22Rv1 (cell line): ENCODE measurements around the gene IQCB1.

Source experiments
- CTCF ChIP-seq: fragments of 450-650 bp; IDR thresholded peaks from 2 replicates; pipeline ENCODE4 v1.5.1; 2017; ENCODE audit warnings: mild to moderate bottlenecking
- ZFX ChIP-seq: fragments of 450-650 bp; IDR thresholded peaks from 2 replicates; pipeline ENCODE4 v1.6.1; 2017; ENCODE audit warnings: antibody characterized with exemption, borderline replicate concordance

GRCh38 chr3:121852256-121852655 is 17.4 kb upstream of the IQCB1 start:
- TF ChIP-seq CTCF (no peak), ZFX (no peak)
